ENCODE data around the gene KDM5C. TPM values are rescaled to one million over a fixed set of nuclear protein-coding genes. Genes with fewer than 3 reads are reported as not detected.

Gene KDM5C
- total RNA-seq (2021) (177 and 178 TPM in 2 replicates), Bru-seq, nascent RNA (percentile 89 among the genes with signal in this experiment), BruChase-seq, experiment 1, labeled RNA remaining after a 2-hour chase (percentile 87 among the genes with signal in this experiment), BruChase-seq, experiment 2, labeled RNA remaining after a 6-hour chase (percentile 95 among the genes with signal in this experiment)
- long read RNA-seq, full-length matches to known transcripts: 33 of 109 reads
- long read RNA-seq, partial matches to known transcripts: 37 of 109 reads
- long read RNA-seq, other reads (novel, unspliced or antisense): 39 of 109 reads

DNA sequence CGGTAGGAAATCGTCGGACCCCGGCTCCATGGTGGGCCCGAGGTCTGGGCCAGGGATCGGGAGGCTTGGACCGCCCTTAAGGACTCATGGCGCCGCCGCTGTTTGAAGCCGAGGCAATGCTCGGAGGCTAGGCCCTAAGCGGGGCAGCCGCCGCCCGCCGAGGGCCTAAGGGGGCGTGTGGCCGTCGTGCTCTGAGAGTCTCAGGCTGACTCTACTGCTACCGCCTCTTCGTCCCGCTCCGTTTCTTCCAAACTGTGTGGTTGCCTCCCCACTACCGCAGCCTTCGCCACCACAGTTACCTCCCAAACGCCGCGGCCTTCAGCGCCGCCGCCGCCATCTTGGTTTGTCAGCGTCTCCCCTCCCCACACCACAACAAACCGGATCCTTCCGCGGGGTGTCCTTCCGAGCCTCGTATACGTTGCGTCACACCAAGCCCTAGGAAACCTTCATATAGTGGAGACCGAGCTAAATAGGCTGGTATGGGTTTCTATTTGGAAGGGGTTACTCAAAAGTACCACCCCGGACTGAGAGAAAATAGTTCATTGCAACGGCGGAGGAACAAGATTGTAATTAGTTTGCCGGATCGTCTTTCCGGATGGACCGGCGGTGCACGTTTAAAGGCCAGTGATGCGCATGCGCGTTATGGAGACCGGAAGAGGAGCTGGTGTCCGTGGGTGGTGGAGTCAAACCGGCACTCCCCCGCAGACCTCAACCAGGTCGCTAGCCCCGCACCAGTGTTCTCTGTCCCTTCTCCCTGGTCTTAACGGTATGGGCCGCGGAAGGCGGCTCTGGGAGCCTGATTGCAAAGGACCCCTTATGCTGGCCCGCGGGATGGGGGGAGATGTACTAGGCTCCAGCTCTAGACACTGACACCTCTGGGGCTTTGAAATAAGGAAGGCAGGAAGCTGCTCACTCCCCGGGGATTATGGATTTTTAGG, at the start of gene KDM5C:
TSS of gene KDM5C (minus strand) at position 348 of the 938 bp plus-strand sequence. CDS start at position 30, 318 bp downstream.
- Histone ChIP-seq H3K4me1 (ENCODE audit: insufficient read depth, low read length, poor library complexity, severe bottlenecking) (peaks cover 8% of the 10 kb centered on the region), H3K9me3 (ENCODE audit: low read depth, low read length, poor library complexity, severe bottlenecking) (no peaks in the 10 kb centered on the region), H3K27me3 (replicated peaks; ENCODE audit: insufficient read depth, low read depth, low read length, poor library complexity) (no peaks in the 10 kb centered on the region), H3K4me3 (ENCODE audit: low read depth, low read length, poor library complexity, severe bottlenecking) (peak within 1 kb of the TSS; percentile 99), H3K36me3 (ENCODE audit: insufficient read depth, low read length, poor library complexity, severe bottlenecking) (peaks cover 7% of the 10 kb centered on the region), H3K27ac (ENCODE audit: low read depth, low read length, poor library complexity, severe bottlenecking) (peak within 1 kb of the TSS; percentile 96)
- TF ChIP-seq, protein P1, sequence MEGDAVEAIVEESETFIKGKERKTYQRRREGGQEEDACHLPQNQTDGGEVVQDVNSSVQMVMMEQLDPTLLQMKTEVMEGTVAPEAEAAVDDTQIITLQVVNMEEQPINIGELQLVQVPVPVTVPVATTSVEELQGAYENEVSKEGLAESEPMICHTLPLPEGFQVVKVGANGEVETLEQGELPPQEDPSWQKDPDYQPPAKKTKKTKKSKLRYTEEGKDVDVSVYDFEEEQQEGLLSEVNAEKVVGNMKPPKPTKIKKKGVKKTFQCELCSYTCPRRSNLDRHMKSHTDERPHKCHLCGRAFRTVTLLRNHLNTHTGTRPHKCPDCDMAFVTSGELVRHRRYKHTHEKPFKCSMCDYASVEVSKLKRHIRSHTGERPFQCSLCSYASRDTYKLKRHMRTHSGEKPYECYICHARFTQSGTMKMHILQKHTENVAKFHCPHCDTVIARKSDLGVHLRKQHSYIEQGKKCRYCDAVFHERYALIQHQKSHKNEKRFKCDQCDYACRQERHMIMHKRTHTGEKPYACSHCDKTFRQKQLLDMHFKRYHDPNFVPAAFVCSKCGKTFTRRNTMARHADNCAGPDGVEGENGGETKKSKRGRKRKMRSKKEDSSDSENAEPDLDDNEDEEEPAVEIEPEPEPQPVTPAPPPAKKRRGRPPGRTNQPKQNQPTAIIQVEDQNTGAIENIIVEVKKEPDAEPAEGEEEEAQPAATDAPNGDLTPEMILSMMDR (conservative IDR thresholded peaks at IDR 0.05; ENCODE audit: low read depth, low read length): no peak
- TF ChIP-seq EZH2 (IDR thresholded peaks at IDR 0.05; ENCODE audit: borderline replicate concordance, low read depth, low read length, poor library complexity, severe bottlenecking): no peak
- intact Hi-C loops (cut with micrococcal nuclease; ENCODE audit: unreplicated experiment): no loop called here
- ChIA-PET CTCF (no interaction called here), POLR2A (ENCODE audit: low non-redundant PET) (interaction anchor here (0.5 to 0.6 kb wide), 3 partner anchors 33 to 143 kb away, joined by 3 read pairs; partner anchors contain the start of gene TSPYL2)
- peak; percentile 97 for DNase-seq (ENCODE audit: low spot score)
- TSS peak; percentile 29 for BruUV-seq (replicated peaks)

DNA sequence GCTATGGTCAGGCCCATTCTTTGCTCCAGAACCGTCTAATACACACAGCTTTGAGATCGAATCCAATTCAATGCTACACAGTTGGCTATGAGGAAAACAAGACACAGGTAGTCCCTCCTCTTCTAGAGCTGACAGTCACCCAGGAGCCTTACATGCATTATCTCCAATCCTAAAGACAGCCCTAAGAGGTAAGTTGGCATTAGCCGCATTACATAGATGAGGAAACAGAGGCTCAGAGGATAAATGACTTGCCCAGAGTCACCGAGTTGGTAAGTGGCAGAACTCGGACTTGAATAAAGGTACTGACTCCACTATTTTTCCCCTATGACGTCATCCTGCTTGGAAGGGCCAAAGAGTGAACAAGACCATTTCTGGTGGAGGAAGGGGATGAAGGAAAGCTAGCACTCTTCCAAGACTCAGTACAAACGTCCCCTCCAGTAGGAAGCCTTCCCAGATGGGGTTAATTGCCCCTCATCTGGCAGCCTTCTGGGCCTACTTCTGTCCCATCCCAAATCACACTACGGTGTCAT, 47.9 kb upstream of the KDM5C start:
- Histone ChIP-seq H3K27ac (ENCODE audit: low read depth, low read length, poor library complexity, severe bottlenecking) (no peak overlapping the region), H3K9me3 (ENCODE audit: low read depth, low read length, poor library complexity, severe bottlenecking) (no peaks in the 10 kb centered on the region), H3K27me3 (replicated peaks; ENCODE audit: insufficient read depth, low read depth, low read length, poor library complexity) (no peaks in the 10 kb centered on the region), H3K36me3 (ENCODE audit: insufficient read depth, low read length, poor library complexity, severe bottlenecking) (no peaks in the 10 kb centered on the region), H3K4me1 (ENCODE audit: insufficient read depth, low read length, poor library complexity, severe bottlenecking) (no peaks in the 10 kb centered on the region), H3K4me3 (ENCODE audit: low read depth, low read length, poor library complexity, severe bottlenecking) (no peak overlapping the region)
- BruUV-seq (replicated peaks): no TSS peak
- ChIA-PET POLR2A (ENCODE audit: low non-redundant PET) (no interaction called here), CTCF (no interaction called here)
- no peak for DNase-seq (ENCODE audit: low spot score)
- no peak for TF ChIP-seq EZH2 (IDR thresholded peaks at IDR 0.05; ENCODE audit: borderline replicate concordance, low read depth, low read length, poor library complexity, severe bottlenecking)
- TF ChIP-seq, protein P1 (conservative IDR thresholded peaks at IDR 0.05; ENCODE audit: low read depth, low read length): no peak
- intact Hi-C loops (cut with micrococcal nuclease; ENCODE audit: unreplicated experiment): no loop called here

DNA sequence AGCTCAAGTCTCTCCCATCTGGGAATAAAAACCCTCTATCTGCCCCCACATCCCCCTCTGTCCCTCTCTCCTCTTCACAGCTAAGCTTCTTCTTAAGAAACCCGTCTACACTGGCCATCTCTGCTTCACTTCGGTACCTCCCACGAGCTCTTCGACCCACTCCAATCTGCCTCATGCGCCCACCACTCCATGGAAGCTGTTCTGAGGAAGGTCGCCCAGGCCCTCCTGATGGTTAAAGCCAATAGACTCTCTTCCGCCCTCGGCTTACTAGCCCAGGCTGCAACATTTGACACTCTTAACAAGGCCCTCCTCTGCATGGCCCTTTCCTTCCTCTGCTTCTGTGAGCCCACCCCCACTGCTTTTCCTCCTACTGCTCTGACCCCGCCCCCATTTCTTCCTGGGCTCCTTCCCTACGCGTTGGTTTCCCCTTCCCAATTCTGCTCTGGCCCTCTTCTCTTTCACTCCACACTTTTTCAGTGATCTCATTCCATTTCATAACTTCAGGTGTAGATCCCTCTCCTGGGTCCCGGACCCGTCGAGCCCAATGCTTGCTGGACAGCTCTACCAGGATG, 44.6 kb upstream of the KDM5C start:
- POLR2A ChIA-PET (ENCODE audit: low non-redundant PET): no interaction called here
- no TSS peak for BruUV-seq (replicated peaks)
- H3K4me3 ChIP-seq (ENCODE audit: low read depth, low read length, poor library complexity, severe bottlenecking): no peak overlapping the region
- CTCF ChIA-PET: no interaction called here
- H3K27me3 ChIP-seq (replicated peaks; ENCODE audit: insufficient read depth, low read depth, low read length, poor library complexity): no peaks in the 10 kb centered on the region
- intact Hi-C loops (cut with micrococcal nuclease; ENCODE audit: unreplicated experiment): no loop called here
- H3K4me1 ChIP-seq (ENCODE audit: insufficient read depth, low read length, poor library complexity, severe bottlenecking): peaks cover 4% of the 10 kb centered on the region
- H3K36me3 ChIP-seq (ENCODE audit: insufficient read depth, low read length, poor library complexity, severe bottlenecking): no peaks in the 10 kb centered on the region
- H3K27ac ChIP-seq (ENCODE audit: low read depth, low read length, poor library complexity, severe bottlenecking): no peak overlapping the region
- DNase-seq (ENCODE audit: low spot score): no peak
- TF ChIP-seq, protein P1 (conservative IDR thresholded peaks at IDR 0.05; ENCODE audit: low read depth, low read length): no peak
- no peaks in the 10 kb centered on the region for H3K9me3 ChIP-seq (ENCODE audit: low read depth, low read length, poor library complexity, severe bottlenecking)
